22Rv1 (cell line): ENCODE data around the gene MTHFD1L.

Experiments used
- CTCF ChIP-seq: fragments of 450-650 bp; IDR thresholded peaks from 2 replicates; pipeline ENCODE4 v1.5.1; 2017; ENCODE audit warnings: mild to moderate bottlenecking
- ZFX ChIP-seq: fragments of 450-650 bp; IDR thresholded peaks from 2 replicates; pipeline ENCODE4 v1.6.1; 2017; ENCODE audit warnings: antibody characterized with exemption, borderline replicate concordance

GRCh38 chr6:150931405-150931804 is 65.9 kb downstream of the MTHFD1L start:
- TF ChIP-seq CTCF (no peak), ZFX (no peak)
